Panc1 (cell line): ENCODE results near the gene TERF2IP.

Source experiments
- POLR2AphosphoS5 ChIP-seq: IDR thresholded peaks from 2 replicates; pipeline ENCODE4 v1.6.1; 2012; ENCODE audit warnings: mild to moderate bottlenecking, low read depth, low read length, moderate library complexity
- TF ChIP-seq, protein P1 (sequence below): fragments of 450-650 bp; IDR thresholded peaks from 2 replicates; pipeline ENCODE4 v1.5.1; 2017; ENCODE audit warnings: mild to moderate bottlenecking

DNA sequence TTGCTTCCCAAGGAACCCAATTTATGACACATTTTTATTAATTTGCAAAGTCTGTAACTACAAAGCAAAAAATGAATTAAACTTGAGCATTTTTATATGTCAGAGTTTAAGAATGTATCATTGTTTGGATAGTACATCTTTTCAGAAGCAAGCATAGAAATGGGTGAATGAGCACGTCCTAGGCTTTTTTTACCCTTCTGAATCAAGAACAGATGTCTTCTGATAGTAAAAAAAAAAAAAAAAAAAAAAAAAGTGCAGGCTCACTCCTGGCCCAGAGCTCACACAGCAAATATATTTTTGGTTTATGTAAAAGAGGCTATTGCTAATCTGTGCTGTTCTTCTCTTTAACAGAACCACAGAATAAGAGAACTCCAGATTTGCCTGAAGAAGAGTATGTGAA, 6.3 kb downstream of the TERF2IP start:
- TF ChIP-seq, protein P1, sequence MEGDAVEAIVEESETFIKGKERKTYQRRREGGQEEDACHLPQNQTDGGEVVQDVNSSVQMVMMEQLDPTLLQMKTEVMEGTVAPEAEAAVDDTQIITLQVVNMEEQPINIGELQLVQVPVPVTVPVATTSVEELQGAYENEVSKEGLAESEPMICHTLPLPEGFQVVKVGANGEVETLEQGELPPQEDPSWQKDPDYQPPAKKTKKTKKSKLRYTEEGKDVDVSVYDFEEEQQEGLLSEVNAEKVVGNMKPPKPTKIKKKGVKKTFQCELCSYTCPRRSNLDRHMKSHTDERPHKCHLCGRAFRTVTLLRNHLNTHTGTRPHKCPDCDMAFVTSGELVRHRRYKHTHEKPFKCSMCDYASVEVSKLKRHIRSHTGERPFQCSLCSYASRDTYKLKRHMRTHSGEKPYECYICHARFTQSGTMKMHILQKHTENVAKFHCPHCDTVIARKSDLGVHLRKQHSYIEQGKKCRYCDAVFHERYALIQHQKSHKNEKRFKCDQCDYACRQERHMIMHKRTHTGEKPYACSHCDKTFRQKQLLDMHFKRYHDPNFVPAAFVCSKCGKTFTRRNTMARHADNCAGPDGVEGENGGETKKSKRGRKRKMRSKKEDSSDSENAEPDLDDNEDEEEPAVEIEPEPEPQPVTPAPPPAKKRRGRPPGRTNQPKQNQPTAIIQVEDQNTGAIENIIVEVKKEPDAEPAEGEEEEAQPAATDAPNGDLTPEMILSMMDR, result no peak
- no peak for TF ChIP-seq POLR2AphosphoS5
